ENCODE measurements around the gene KRTAP12-3.
"Not testable (repeated sequence)": the region's sequence is repeated elsewhere in the genome, so short reads cannot be mapped to it uniquely, and the experiment has no call there.

KRTAP12-3 gene

GRCh38 chr21:44657635-44658540, at the start of gene KRTAP12-3:
Gene KRTAP12-3 (plus strand): TSS chr21:44657932. CDS start chr21:44657980, 48 bp downstream.
- H3K27me3 ChIP-seq (replicated peaks; ENCODE audit: control insufficient read depth, insufficient read depth, low read length), result no peaks in the 10 kb centered on the region
- H3K36me3 ChIP-seq (ENCODE audit: control insufficient read depth, insufficient read depth, low read length), result no peaks in the 10 kb centered on the region
- DNase-seq (ENCODE audit: extremely low read depth, insufficient read length), result no peak
- H3K4me3 ChIP-seq (replicated peaks; ENCODE audit: low read depth, low read length), result no peak within 1 kb of the TSS
- no peak for TF ChIP-seq CTCF (IDR thresholded peaks at IDR 0.05; ENCODE audit: insufficient read depth, low read length, poor library complexity, severe bottlenecking)

- no peak overlapping the region for H3K4me3 ChIP-seq (replicated peaks; ENCODE audit: low read depth, low read length)
- DNase-seq (ENCODE audit: extremely low read depth, insufficient read length), result no peak
- H3K27me3 ChIP-seq (replicated peaks; ENCODE audit: control insufficient read depth, insufficient read depth, low read length), result no peaks in the 10 kb centered on the region
- H3K36me3 ChIP-seq (ENCODE audit: control insufficient read depth, insufficient read depth, low read length), result no peaks in the 10 kb centered on the region
- TF ChIP-seq CTCF (IDR thresholded peaks at IDR 0.05; ENCODE audit: insufficient read depth, low read length, poor library complexity, severe bottlenecking), result no peak
These were observed 48.5 kb upstream of the KRTAP12-3 start for GRCh38 chr21:44609193-44609592.

- H3K36me3 ChIP-seq (ENCODE audit: control insufficient read depth, insufficient read depth, low read length); H3K27me3 ChIP-seq (replicated peaks; ENCODE audit: control insufficient read depth, insufficient read depth, low read length); H3K4me3 ChIP-seq (replicated peaks; ENCODE audit: low read depth, low read length); DNase-seq (ENCODE audit: extremely low read depth, insufficient read length): not testable (repeated sequence)
These were observed 47.4 kb upstream of the KRTAP12-3 start for GRCh38 chr21:44610157-44610843.

GRCh38 chr21:44611551-44611950, 46.2 kb upstream of the KRTAP12-3 start:
- DNase-seq (ENCODE audit: extremely low read depth, insufficient read length), result no peak
- no peak overlapping the region for H3K4me3 ChIP-seq (replicated peaks; ENCODE audit: low read depth, low read length)
- H3K36me3 ChIP-seq (ENCODE audit: control insufficient read depth, insufficient read depth, low read length), result no peaks in the 10 kb centered on the region
- no peaks in the 10 kb centered on the region for H3K27me3 ChIP-seq (replicated peaks; ENCODE audit: control insufficient read depth, insufficient read depth, low read length)
- no peak for TF ChIP-seq CTCF (IDR thresholded peaks at IDR 0.05; ENCODE audit: insufficient read depth, low read length, poor library complexity, severe bottlenecking)

- no peaks in the 10 kb centered on the region for H3K27me3 ChIP-seq (replicated peaks; ENCODE audit: control insufficient read depth, insufficient read depth, low read length)
- no peak within 1 kb of the TSS for H3K4me3 ChIP-seq (replicated peaks; ENCODE audit: low read depth, low read length)
- TF ChIP-seq CTCF (IDR thresholded peaks at IDR 0.05; ENCODE audit: insufficient read depth, low read length, poor library complexity, severe bottlenecking), result no peak
- no peak for DNase-seq (ENCODE audit: extremely low read depth, insufficient read length)
- no peaks in the 10 kb centered on the region for H3K36me3 ChIP-seq (ENCODE audit: control insufficient read depth, insufficient read depth, low read length)
These were observed 45.7 kb upstream of the KRTAP12-3 start, which contains the start of gene KRTAP10-8 for GRCh38 chr21:44612029-44612486. Gene KRTAP10-8 (plus strand): TSS chr21:44612079. CDS start chr21:44612101, 22 bp downstream.

GRCh38 chr21:44612669-44613229, 45.0 kb upstream of the KRTAP12-3 start:
- no peaks in the 10 kb centered on the region for H3K36me3 ChIP-seq (ENCODE audit: control insufficient read depth, insufficient read depth, low read length)
- H3K4me3 ChIP-seq (replicated peaks; ENCODE audit: low read depth, low read length), result no peak overlapping the region
- H3K27me3 ChIP-seq (replicated peaks; ENCODE audit: control insufficient read depth, insufficient read depth, low read length), result no peaks in the 10 kb centered on the region
- DNase-seq (ENCODE audit: extremely low read depth, insufficient read length), result no peak
- no peak for TF ChIP-seq CTCF (IDR thresholded peaks at IDR 0.05; ENCODE audit: insufficient read depth, low read length, poor library complexity, severe bottlenecking)

Measured in GM06990 (cell line).